GM21528 (cell line): Measurements from ENCODE around the gene ZNF329.

Experiments
- ATAC-seq: cut with Tn5 transposase; IDR thresholded peaks from one replicate; pipeline ENCODE4 v1.9.1; 2021; ENCODE audit warnings: mild to moderate bottlenecking, moderate library complexity; ENCODE audit not compliant: unreplicated experiment, low FRiP score

ZNF329 gene

GRCh38 chr19:58123354-58123753 lies 27.2 kb downstream of the ZNF329 start:
- ATAC-seq: no peak

- ATAC-seq: no peak
Observed at GRCh38 chr19:58118979-58119733, 31.4 kb downstream of the ZNF329 start.

GRCh38 chr19:58117841-58118575 lies 32.6 kb downstream of the ZNF329 start:
- no peak for ATAC-seq

GRCh38 chr19:58108546-58108817 lies 42.1 kb downstream of the ZNF329 start:
- no peak for ATAC-seq

- ATAC-seq: no peak
Observed at GRCh38 chr19:58107778-58108545, 42.6 kb downstream of the ZNF329 start.

GRCh38 chr19:58098682-58098998 lies 51.9 kb downstream of the ZNF329 start:
- ATAC-seq: no peak

GRCh38 chr19:58097781-58098681 lies 52.6 kb downstream of the ZNF329 start, which contains the start of gene ZSCAN18:
TSS of gene ZSCAN18 (minus strand) at chr19:58098231. CDS start at chr19:58090267, 7,964 bp downstream.
- ATAC-seq: peak; percentile 58

- ATAC-seq: no peak
Observed at GRCh38 chr19:58097349-58097748, 53.2 kb downstream of the ZNF329 start.

GRCh38 chr19:58096884-58097283 lies 53.7 kb downstream of the ZNF329 start:
- ATAC-seq: no peak

GRCh38 chr19:58095328-58095727 lies 55.3 kb downstream of the ZNF329 start:
- ATAC-seq: no peak

- no peak for ATAC-seq
Observed at GRCh38 chr19:58093071-58093470, 57.5 kb downstream of the ZNF329 start.

GRCh38 chr19:58091251-58091995 lies 59.2 kb downstream of the ZNF329 start:
- ATAC-seq: no peak

- ATAC-seq: no peak
Observed at GRCh38 chr19:58089846-58090245, 60.7 kb downstream of the ZNF329 start.

GRCh38 chr19:58088521-58089052 lies 62.0 kb downstream of the ZNF329 start:
- no peak for ATAC-seq

GRCh38 chr19:58086825-58087710 lies 63.5 kb downstream of the ZNF329 start:
- no peak for ATAC-seq

- no peak for ATAC-seq
Observed at GRCh38 chr19:58085348-58085875, 65.2 kb downstream of the ZNF329 start.

- ATAC-seq: no peak
Observed at GRCh38 chr19:58084596-58085347, 65.8 kb downstream of the ZNF329 start.

GRCh38 chr19:58083021-58083420 lies 67.6 kb downstream of the ZNF329 start:
- ATAC-seq: no peak
